ENCODE measurements around the gene ADD3. TPM values are rescaled to one million over a fixed set of nuclear protein-coding genes. Genes with fewer than 3 reads are reported as not detected.
"Not testable (repeated sequence)": the region's sequence is repeated elsewhere in the genome, so short reads cannot be mapped to it uniquely, and the experiment has no call there.

Gene ADD3
- total RNA-seq, 1 experiment from 2014 or later: 57.8 TPM

DNA sequence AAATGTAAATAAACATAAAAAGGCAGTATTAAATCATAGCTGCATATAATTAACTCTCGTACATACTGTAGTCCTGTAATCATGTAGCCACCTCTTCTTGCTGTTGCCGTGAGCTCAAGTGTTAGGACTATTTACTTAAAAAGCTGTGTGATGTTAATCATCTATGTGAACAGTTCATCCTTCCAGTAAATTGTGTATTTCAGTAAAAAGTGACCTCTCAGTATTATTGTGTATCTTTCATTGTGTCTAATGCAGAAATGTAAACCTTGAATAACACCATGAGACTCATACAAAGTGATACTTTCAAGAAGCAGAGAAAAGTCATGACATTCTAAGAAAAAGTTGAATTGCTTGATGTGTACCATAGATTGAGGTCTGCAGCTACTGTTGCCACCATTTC lies 38.0 kb downstream of the ADD3 start:
- no peak overlapping the region for H3K27ac ChIP-seq
- H3K4me1 ChIP-seq: no peaks in the 10 kb centered on the region
- H3K9me3 ChIP-seq (replicated peaks): peaks cover 14% of the 10 kb centered on the region; the same call in 1 of the 2 replicates
- no peaks in the 10 kb centered on the region for H3K36me3 ChIP-seq
- no peak for DNase-seq
- H3K4me3 ChIP-seq: no peak overlapping the region
- H3K27me3 ChIP-seq: no peaks in the 10 kb centered on the region

DNA sequence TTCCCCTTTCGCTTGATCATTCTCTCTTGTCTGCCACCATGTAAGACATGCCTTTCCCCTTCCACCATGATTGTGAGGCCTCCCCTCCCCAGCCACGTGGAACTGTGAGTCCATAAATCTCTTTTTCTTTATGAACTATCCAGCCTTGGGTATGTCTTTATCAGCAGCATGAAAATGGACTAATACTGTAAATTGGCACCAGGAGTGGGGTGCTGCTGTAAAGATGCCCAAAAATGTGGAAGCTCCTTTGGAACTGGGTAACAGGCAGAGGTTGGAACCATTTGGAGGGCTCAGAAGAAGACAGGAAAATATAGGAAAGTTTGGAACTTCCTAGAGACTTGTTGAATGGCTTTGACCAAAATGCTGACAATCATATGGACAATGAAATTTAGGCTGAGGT lies 40.4 kb downstream of the ADD3 start:
- not testable (repeated sequence) for DNase-seq, H3K4me1 ChIP-seq, H3K27ac ChIP-seq, H3K36me3 ChIP-seq, H3K4me3 ChIP-seq, H3K27me3 ChIP-seq
- peaks cover 14% of the 10 kb centered on the region; the same call in 1 of the 2 replicates for H3K9me3 ChIP-seq (replicated peaks)

DNA sequence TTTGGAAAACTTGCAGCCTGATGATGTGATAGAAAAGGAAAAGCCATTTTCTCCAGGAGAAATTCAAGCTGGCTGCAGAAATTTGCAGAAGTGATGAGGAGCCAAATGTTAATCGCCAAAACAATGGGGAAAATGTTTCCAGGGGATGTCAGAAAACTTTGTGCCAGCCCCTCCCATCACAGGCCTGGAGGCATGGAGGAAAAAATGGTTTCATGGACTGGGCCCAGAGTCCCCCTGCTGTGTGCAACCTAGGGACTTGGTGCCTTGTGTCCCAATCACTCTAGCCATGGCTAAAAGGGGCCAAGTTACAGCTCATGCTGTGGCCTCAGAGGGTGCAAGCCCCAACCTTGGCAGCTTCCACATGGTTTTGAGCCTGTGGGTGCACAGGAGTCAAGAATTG lies 41.0 kb downstream of the ADD3 start:
- Histone ChIP-seq H3K9me3 (replicated peaks) (peaks cover 14% of the 10 kb centered on the region; the same call in 1 of the 2 replicates), H3K27me3 (no peaks in the 10 kb centered on the region), H3K36me3 (no peaks in the 10 kb centered on the region), H3K4me3 (no peak overlapping the region), H3K4me1 (no peaks in the 10 kb centered on the region), H3K27ac (no peak overlapping the region)
- DNase-seq: no peak

DNA sequence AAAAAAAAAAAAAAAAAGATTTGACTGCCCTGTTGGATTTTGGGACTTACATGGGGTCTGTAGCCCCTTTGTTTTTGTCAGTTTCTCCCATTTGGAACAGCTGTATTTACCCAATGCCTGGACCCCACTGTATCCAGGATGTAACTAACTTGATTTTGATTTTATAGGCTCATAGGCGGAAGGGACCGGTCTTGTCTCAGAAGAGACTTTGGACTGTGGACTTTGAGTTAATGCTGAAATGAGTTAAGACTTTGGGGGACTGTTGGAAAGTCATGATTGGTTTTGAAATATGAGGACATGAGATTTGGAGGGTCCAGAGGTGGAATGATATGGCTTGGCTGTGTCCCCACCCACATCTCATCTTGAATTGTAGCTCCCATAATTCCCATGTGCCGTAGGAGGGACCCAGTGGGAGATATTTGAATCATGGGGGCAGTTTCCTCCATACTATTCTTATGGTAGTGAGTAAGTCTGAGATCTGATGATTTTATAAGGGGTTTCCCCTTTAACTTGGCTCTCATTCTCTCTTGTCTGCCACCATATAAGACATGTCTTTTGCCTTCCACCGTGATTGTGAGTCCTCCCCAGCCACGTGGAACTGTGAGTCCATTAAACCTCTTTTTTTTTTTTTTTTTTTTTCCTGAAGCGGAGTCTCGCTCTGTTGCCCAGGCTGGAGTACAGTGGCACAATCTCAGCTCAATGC lies 42.3 kb downstream of the ADD3 start:
- H3K27ac ChIP-seq, H3K27me3 ChIP-seq, H3K36me3 ChIP-seq, DNase-seq, H3K4me1 ChIP-seq, H3K4me3 ChIP-seq: not testable (repeated sequence)
- peaks cover 14% of the 10 kb centered on the region; the same call in 1 of the 2 replicates for H3K9me3 ChIP-seq (replicated peaks)

DNA sequence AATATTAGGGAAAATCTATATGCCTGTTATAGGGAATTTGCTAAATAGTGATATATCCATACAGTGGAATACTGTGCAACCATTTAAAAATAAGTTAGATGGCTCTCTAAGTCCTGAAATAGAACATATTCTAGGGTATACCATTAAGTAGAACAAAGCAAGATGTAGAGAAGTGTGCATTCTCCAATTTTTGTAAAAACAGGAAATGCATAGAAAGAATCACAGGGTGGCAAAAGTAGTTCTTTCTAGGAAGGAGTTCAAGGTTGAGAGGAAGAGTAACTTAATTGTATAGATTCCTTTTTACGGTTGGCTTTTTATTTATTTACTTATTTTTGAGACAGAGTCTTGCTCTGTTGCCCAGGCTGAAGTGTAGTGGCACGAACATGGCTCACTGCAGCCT lies 43.7 kb downstream of the ADD3 start:
- H3K27ac ChIP-seq: no peak overlapping the region
- H3K4me1 ChIP-seq: peaks cover under 1% of the 10 kb centered on the region
- no peaks in the 10 kb centered on the region for H3K36me3 ChIP-seq
- H3K27me3 ChIP-seq: no peaks in the 10 kb centered on the region
- peaks cover 14% of the 10 kb centered on the region; the same call in 1 of the 2 replicates for H3K9me3 ChIP-seq (replicated peaks)
- H3K4me3 ChIP-seq: no peak overlapping the region
- DNase-seq: no peak

DNA sequence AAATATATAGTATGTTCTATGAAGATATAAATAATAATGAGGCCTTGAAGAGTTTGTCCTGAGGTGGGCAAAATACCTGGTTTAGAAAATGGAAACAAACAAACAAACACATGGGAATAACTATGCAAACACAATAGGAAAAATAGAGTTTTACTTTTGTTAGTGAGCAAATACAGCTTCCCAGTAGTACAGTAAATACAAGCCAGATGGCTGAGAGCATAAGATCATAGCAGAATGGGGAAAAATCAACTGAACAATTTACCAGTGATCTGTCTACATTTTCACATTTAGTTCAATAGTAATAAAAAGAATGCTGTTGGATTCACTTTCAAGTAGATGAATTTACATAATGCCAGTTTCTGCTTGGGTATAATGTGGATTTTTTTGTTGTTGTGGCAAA lies 45.1 kb downstream of the ADD3 start:
- no peaks in the 10 kb centered on the region for H3K36me3 ChIP-seq
- peaks cover 10% of the 10 kb centered on the region for H3K4me1 ChIP-seq
- peaks cover 12% of the 10 kb centered on the region; the same call in 1 of the 2 replicates for H3K9me3 ChIP-seq (replicated peaks)
- H3K27ac ChIP-seq: no peak overlapping the region
- H3K4me3 ChIP-seq: no peak overlapping the region
- DNase-seq: no peak
- H3K27me3 ChIP-seq: no peaks in the 10 kb centered on the region

DNA sequence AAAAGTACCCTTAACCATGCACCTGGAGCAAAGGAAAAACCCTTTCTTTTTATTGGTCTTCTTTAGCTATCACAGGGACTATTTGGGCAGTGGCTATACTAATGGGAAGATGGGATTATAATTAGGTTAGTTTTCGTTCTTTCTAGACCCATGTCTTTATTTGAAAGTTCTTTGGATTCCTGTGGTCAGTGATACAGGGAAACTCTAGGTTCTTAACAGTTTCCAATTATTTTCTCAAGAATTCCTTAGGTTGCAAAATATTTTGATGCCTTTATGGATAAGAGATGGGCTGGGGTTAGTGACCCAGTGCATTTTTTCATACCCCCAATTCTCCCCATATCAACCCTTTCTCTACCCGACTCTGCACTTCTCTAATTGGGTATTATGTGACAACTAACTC lies 49.0 kb downstream of the ADD3 start:
- no peaks in the 10 kb centered on the region for H3K27me3 ChIP-seq
- no peak overlapping the region for H3K27ac ChIP-seq
- peaks cover 10% of the 10 kb centered on the region for H3K4me1 ChIP-seq
- H3K36me3 ChIP-seq: no peaks in the 10 kb centered on the region
- H3K4me3 ChIP-seq: no peak overlapping the region
- no peaks in the 10 kb centered on the region for H3K9me3 ChIP-seq (replicated peaks)
- DNase-seq: no peak

DNA sequence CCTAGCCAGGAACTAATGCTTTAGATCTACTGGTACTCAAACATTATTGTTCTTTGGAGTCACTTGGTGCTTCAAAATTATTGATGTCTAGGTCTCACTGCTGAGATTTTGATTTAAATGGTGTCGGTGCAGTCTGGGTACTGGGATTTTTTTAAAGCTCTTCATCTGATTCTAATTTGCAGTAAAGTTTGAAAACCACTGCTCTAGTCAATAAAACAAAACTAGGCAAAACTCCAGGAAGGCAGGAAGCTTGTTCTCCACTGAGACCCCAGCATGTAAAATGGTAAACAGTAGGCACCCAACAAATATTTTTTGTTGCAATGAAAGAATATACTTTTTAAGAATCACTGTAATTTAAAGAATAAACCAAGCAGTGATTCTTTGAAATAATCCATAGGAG lies 49.7 kb downstream of the ADD3 start:
- Histone ChIP-seq H3K4me1 (peaks cover 10% of the 10 kb centered on the region), H3K4me3 (no peak overlapping the region), H3K27me3 (no peaks in the 10 kb centered on the region), H3K27ac (no peak overlapping the region), H3K9me3 (replicated peaks) (no peaks in the 10 kb centered on the region), H3K36me3 (no peaks in the 10 kb centered on the region)
- no peak for DNase-seq

DNA sequence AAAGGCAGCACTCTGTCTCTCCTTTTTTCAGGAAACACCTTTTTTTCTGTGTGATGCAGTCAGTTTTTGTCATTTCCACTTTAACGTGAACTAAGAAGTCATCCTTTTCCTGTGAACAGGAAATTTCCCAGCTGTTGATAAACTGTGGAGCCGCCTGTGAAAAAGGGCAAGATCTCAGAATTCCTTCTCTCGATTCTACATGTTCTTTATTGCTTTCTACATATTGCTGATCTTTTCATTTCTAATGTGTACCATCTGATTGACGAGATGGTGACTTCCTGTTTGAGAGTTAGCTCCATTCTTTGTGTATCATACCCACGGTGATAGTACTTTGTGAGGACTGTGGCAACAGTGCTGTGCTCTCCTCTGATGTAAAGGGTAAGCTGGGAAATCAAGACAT lies 50.4 kb downstream of the ADD3 start:
- Histone ChIP-seq H3K27me3 (no peaks in the 10 kb centered on the region), H3K9me3 (replicated peaks) (no peaks in the 10 kb centered on the region), H3K36me3 (no peaks in the 10 kb centered on the region), H3K27ac (no peak overlapping the region), H3K4me1 (peaks cover 10% of the 10 kb centered on the region), H3K4me3 (no peak overlapping the region)
- DNase-seq: no peak

DNA sequence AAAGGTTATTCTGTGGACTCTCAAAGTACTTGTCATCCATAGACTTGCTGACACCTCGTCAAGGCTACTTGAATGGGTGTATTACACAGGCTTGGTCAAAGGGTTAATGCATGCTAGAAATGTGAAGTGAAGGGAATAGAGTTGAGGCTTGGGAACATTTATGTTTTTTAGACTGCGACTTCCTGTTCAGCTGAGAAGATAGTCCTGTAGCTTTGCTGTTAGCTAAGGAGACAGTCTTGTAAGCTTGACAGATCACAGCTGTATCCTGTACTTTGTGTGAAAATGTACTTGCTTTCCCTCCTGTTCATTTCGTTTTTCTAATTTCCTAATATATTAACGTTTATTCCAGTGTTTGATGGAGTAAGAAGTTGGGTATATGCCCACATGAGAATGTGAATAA lies 52.1 kb downstream of the ADD3 start:
- H3K4me3 ChIP-seq: no peak overlapping the region
- DNase-seq: no peak
- H3K27ac ChIP-seq: no peak overlapping the region
- H3K27me3 ChIP-seq: no peaks in the 10 kb centered on the region
- H3K4me1 ChIP-seq: peaks cover 10% of the 10 kb centered on the region
- no peaks in the 10 kb centered on the region for H3K9me3 ChIP-seq (replicated peaks)
- no peaks in the 10 kb centered on the region for H3K36me3 ChIP-seq

DNA sequence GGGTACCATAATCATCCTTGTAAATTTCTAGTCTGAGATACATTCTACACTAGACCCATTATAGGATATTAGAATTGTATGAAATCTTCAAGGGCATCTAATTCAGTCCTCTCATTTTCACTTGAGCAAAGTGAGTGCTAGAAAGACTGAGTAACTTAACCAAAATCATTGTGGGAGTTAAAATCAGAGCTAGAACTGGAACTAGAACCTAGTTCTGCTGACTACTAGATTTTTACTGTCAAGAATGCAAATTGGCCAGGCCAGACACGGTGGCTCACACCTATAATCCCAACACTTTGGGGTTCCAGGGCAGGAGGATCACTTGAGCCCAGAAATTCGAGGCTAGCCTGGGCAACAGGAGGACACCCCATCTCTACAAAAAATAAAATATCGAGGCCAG lies 53.9 kb downstream of the ADD3 start:
- Histone ChIP-seq H3K27me3 (no peaks in the 10 kb centered on the region), H3K4me1 (peaks cover 8% of the 10 kb centered on the region)
- no peak for DNase-seq

DNA sequence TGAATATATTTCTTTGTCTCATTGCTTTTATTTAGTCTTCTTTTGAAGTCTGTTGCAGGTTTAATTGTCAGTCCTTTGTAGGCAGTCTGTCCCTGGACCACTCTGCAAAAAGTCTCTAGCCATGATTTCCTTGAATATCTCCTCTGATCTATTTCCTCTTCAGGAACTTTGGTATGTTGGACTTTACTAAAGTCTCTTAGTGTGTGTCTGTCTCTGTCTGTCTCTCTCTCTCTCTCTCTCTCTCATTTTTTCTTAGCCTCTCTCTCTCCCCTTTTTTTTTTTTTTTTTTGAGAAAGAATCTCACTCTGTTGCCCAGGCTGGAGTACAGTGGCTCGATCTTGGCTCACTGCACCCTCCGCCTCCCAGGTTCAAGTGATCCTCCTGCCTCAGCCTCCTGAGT lies 57.5 kb downstream of the ADD3 start:
- H3K4me3 ChIP-seq: no peak overlapping the region
- H3K36me3 ChIP-seq: no peaks in the 10 kb centered on the region
- peaks cover 31% of the 10 kb centered on the region for H3K4me1 ChIP-seq
- no peak for DNase-seq
- H3K9me3 ChIP-seq (replicated peaks): no peaks in the 10 kb centered on the region
- no peak overlapping the region for H3K27ac ChIP-seq
- no peaks in the 10 kb centered on the region for H3K27me3 ChIP-seq

More for the DNA sequence above, 53.9 kb downstream of the ADD3 start:
- Histone ChIP-seq H3K36me3 (no peaks in the 10 kb centered on the region), H3K27ac (no peak overlapping the region), H3K4me3 (no peak overlapping the region), H3K9me3 (replicated peaks) (no peaks in the 10 kb centered on the region)

DNA sequence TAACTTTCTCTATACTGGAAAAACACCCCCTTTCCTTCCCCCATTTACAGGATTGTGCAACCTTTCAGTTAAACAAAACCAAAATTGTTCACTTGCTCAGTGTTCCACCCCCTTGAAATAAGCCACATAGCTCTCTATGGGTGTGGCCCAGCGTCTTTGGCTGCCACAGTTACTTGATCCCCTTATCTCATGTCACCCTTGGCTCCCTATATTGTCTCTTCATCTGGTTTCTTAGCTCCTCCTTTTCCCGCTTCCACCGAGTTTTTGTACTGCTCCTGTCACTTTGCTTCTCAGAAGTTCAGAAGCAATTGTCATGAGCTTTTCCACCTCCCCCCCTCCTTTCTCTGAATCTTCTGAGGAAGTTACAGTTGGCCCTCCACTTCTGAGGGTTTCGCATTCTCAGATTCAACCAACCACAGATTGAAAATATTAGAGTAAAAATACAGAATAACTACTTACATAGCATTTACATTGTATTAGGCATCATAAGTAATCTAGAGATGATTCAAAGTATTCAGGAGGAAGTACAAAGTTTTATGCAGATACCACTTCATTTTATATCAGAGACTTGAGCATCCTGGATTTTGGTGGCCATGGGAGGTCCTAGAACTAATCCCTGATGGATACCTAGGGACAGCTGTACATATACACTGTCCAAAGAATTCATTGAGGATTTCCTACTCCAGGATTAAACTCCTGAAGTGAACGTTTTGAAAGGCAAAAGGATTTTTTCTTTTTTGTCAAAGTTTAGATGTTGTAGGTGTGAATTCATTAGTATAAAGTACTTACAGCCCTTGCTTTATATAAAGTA lies 60.4 kb downstream of the ADD3 start:
- peak overlapping the region; percentile 90 for H3K27ac ChIP-seq
- no peaks in the 10 kb centered on the region for H3K9me3 ChIP-seq (replicated peaks)
- H3K4me3 ChIP-seq: peak overlapping the region; percentile 10
- H3K27me3 ChIP-seq: no peaks in the 10 kb centered on the region
- peaks cover 34% of the 10 kb centered on the region for H3K4me1 ChIP-seq
- H3K36me3 ChIP-seq: no peaks in the 10 kb centered on the region
- peak; percentile 58 to 82 for DNase-seq

DNA sequence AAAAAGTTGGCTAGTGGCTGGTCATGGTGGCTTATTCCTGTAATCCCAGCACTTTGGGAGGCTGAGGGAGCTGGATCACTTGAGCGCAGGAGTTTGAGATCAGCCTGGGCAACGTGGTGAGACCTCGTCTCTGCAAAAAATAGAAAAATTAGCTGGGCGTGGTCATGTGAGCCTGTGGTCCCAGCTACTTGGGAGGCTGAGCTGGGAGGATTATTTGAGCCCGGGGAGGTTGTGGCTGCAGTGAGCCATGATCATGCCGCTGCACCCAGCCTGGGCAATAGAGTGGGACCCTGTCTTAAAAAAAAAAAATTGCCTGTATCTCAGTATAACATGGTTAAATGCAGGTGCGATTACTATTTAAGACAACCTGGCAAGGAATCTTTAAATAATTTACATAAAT lies 61.0 kb downstream of the ADD3 start:
- Histone ChIP-seq H3K27ac (peak overlapping the region; percentile 90), H3K4me3 (peak overlapping the region; percentile 10), H3K36me3 (no peaks in the 10 kb centered on the region), H3K27me3 (no peaks in the 10 kb centered on the region), H3K9me3 (replicated peaks) (no peaks in the 10 kb centered on the region), H3K4me1 (peaks cover 34% of the 10 kb centered on the region)
- peak; percentile 72 to 81 for DNase-seq

DNA sequence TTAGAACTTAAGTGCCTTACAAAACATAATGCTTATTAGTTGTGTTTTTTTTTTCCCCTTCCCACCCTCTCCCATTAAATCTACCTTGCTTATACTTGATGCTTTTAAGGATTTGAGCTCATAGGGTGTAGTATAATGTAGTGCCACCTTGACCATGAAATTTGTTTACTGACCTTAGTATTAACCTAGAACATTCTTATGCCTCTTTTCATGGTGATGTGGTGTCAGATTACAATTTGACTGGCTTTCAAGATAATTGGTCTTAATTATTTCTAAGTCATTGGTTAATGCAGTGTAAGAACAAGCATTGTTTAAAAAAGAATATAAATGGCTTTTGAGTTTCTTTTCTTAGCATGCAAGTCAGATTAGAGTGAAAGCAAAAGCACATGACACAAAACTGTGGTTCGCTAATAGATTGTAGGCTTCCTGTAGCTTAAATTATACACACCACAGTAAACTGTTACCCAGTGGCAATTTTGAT lies 61.8 kb downstream of the ADD3 start:
- H3K36me3 ChIP-seq: no peaks in the 10 kb centered on the region
- peak in 1 of 2 experiments; percentile 49 for DNase-seq
- H3K4me3 ChIP-seq: no peak overlapping the region
- no peaks in the 10 kb centered on the region for H3K27me3 ChIP-seq
- H3K4me1 ChIP-seq: peaks cover 41% of the 10 kb centered on the region
- peak overlapping the region; percentile 90 for H3K27ac ChIP-seq
- no peaks in the 10 kb centered on the region for H3K9me3 ChIP-seq (replicated peaks)

Measured in SJCRH30 (cell line).